HepG2 (cell line): ENCODE data around the gene RASD2. TPM values are rescaled to one million over a fixed set of nuclear protein-coding genes. Genes with fewer than 3 reads are reported as not detected.

ENCODE experiments used
- ATAC-seq: fragments of 200-7000 bp; cut with Tn5 transposase; 3 replicates; pipeline ENCODE4 v1.9.1; 2020; ENCODE audit warnings: mild to moderate bottlenecking, moderate library complexity
- BruUV-seq: library from RNA; stranded (reverse); fragments of 400-500 nt; replicated peaks from 2 replicates; lab custom pipeline; 2021; lab: Mats Ljungman, UMichigan
- CTCF ChIA-PET: fragments of 300-600 bp; formaldehyde crosslinking; extraction: SDS; loops from one replicate; lab custom pipeline; 2021; ENCODE audit warnings: low total read pairs, inconsistent platforms, low intra/inter-chr PET ratio; lab: Yijun Ruan, JAX
- POLR2A ChIA-PET: fragments of 350-600 bp; sonication (Branson Sonifier 250); formaldehyde crosslinking; loops from one replicate; lab custom pipeline; 2020; ENCODE audit warnings: antibody characterized with exemption, inconsistent platforms; lab: Yijun Ruan, JAX
- DNase-seq: peaks from one replicate; pipeline ENCODE4 v3.0.0-alpha.2; 2015; ENCODE audit warnings: low spot score
- FAIRE-seq: peaks from 3 replicates; lab custom pipeline; 2011; peaks lifted over from hg19 to GRCh38; lab: Jason Lieb, UNC
- H2AFZ ChIP-seq: one replicate; pipeline ENCODE4 v1.6.1; 2011; ENCODE audit warnings: low read length, inconsistent platforms
- H3K27ac ChIP-seq: fragments of 300-600 bp; 3 replicates; pipeline ENCODE4 v1.8.0; 2011; ENCODE audit warnings: mixed run types, mild to moderate bottlenecking, mixed read lengths, low read length, inconsistent platforms; ENCODE audit not compliant: insufficient read depth; ENCODE audit errors: extremely low read length
- H3K27me3 ChIP-seq, 2 experiments: fragments of 200-600 bp in 1 of 2; 2 replicates in 1 of 2; 3 replicates in 1 of 2; pipeline versions ENCODE4 v1.6.0 to v1.8.0; 2011; ENCODE audit warnings: low read length in 2 of 2, mild to moderate bottlenecking in 2 of 2, moderate library complexity in 2 of 2, inconsistent platforms in 1 of 2; ENCODE audit not compliant: insufficient read depth in 2 of 2, control insufficient read depth in 1 of 2
- H3K36me3 ChIP-seq, 2 experiments: fragments of 200-600 bp in 1 of 2; replicated peaks in 1 of 2; 2 replicates in 1 of 2; 3 replicates in 1 of 2; pipeline versions ENCODE4 v1.5.1 to v1.8.0; 2011; ENCODE audit warnings: low read length in 2 of 2, inconsistent platforms in 1 of 2; ENCODE audit not compliant: insufficient read depth in 2 of 2, control insufficient read depth in 1 of 2
- H3K4me1 ChIP-seq: 2 replicates; pipeline ENCODE4 v1.5.1; 2012; ENCODE audit warnings: low read length, inconsistent platforms; ENCODE audit not compliant: insufficient read depth
- H3K4me2 ChIP-seq: 2 replicates; pipeline ENCODE4 v1.6.0; 2011; ENCODE audit warnings: low read depth, low read length, inconsistent platforms
- H3K4me3 ChIP-seq, 3 experiments: fragments of 200-600 bp in 1 of 3; sonication (generic), shearing (Covaris generic) in 1 of 3; replicated peaks in 1 of 3; 2 replicates each; pipeline ENCODE4 v1.5.1; 2011 to 2016; ENCODE audit warnings: low read length in 3 of 3, inconsistent platforms in 2 of 3, low read depth in 2 of 3, mild to moderate bottlenecking in 2 of 3, control low read depth in 1 of 3, mixed read lengths in 1 of 3; ENCODE audit not compliant: insufficient read depth in 1 of 3
- H3K79me2 ChIP-seq: one replicate; pipeline ENCODE4 v1.6.1; 2011; ENCODE audit warnings: low read length, inconsistent platforms; ENCODE audit not compliant: insufficient read depth
- H3K9ac ChIP-seq: 2 replicates; pipeline ENCODE4 v1.6.0; 2011; ENCODE audit warnings: mild to moderate bottlenecking, low read depth, low read length, inconsistent platforms; ENCODE audit not compliant: insufficient read depth
- H3K9me3 ChIP-seq: 2 replicates; pipeline ENCODE4 v1.5.1; 2012; ENCODE audit warnings: mild to moderate bottlenecking, low read length
- H4K20me1 ChIP-seq: 2 replicates; pipeline ENCODE4 v1.6.0; 2011; ENCODE audit warnings: inconsistent platforms, mild to moderate bottlenecking, low read length, moderate library complexity; ENCODE audit not compliant: insufficient read depth
- NCOA5 ChIP-seq: sonication (generic); formaldehyde crosslinking; IDR thresholded peaks from 2 replicates; pipeline ENCODE4 v1.4.0; 2020; ENCODE audit warnings: missing genetic modification reagents
- U2AF2 ChIP-seq: fragments of 200-400 bp; formaldehyde crosslinking; IDR thresholded peaks from 2 replicates; pipeline ENCODE4 v1.6.1; 2017; ENCODE audit warnings: low read depth, mild to moderate bottlenecking, low read length
- ZMAT5 ChIP-seq: sonication (generic); formaldehyde crosslinking; IDR thresholded peaks from 2 replicates; pipeline ENCODE4 v1.5.0; 2020; ENCODE audit warnings: mild to moderate bottlenecking, low read depth, missing genetic modification reagents, borderline replicate concordance
- ZNF564 ChIP-seq: sonication (generic); formaldehyde crosslinking; IDR thresholded peaks from 2 replicates; pipeline ENCODE4 v1.8.1; 2023; ENCODE audit warnings: mild to moderate bottlenecking, missing genetic modification reagents
- ZNF670 ChIP-seq: sonication (generic); formaldehyde crosslinking; IDR thresholded peaks from 2 replicates; pipeline ENCODE4 v1.8.0; 2022; ENCODE audit warnings: mild to moderate bottlenecking, missing genetic modification reagents, borderline replicate concordance
- WGBS: methylation state at CpG from one replicate; pipeline ENCODE4 v1.1.6; 2017; ENCODE audit warnings: low lambda C conversion rate; 5-methylcytosine and 5-hydroxymethylcytosine counted together
- in situ Hi-C: cut with HindIII; loops from 2 replicates; pipeline ENCODE4 v1.10.0; 2017; ENCODE audit warnings: low pct_unique_long_range_greater_than_20kb; ENCODE audit not compliant: extremely low pct_ligation_motif_present
- intact Hi-C: fragments of 100-400 bp; cut with micrococcal nuclease; formaldehyde crosslinking; loops from one replicate; pipeline ENCODE4 v1.10.0; 2022; ENCODE audit not compliant: unreplicated experiment
- polyA plus RNA-seq, 8 experiments: library from polyadenylated mRNA; depleted of rRNA in 3 of 8; stranded (reverse) in 7 of 8; unstranded in 1 of 8; fragments of >200 nt; fragmentation: Illumina TruSeq in 4 of 8; extraction: Trizol in 4 of 8; gene quantifications; 2 replicates each; pipeline versions ENCODE4 v1.2.1 to v1.2.3, GENCODE V29; 2011 to 2016; ENCODE audit warnings: low read depth in 4 of 8, missing spikeins in 1 of 8, mixed read lengths in 1 of 8; ENCODE audit not compliant: insufficient read depth in 1 of 8
- total RNA-seq, 5 experiments: library from RNA; depleted of rRNA; stranded (reverse); fragments of >200 nt; fragmentation: Illumina TruSeq; extraction: Trizol; gene quantifications; 2 replicates each; pipeline ENCODE4 v1.2.3, GENCODE V29; 2016; ENCODE audit warnings: low read depth in 1 of 5

The RASD2 gene
- total and polyA plus RNA-seq, 2 of the 13 experiments (the other 11 are each of a cell fraction or from before 2014, with no cell fraction given): not detected

- no peak overlapping the region for H3K9ac ChIP-seq
- H3K36me3 ChIP-seq: no peaks in the 10 kb centered on the region
- no peaks in the 10 kb centered on the region for H3K4me1 ChIP-seq
- WGBS: 21% methylated on average over 9 of the region's 9 CpGs
- ChIA-PET CTCF (no interaction called here), POLR2A (no interaction called here)
- in situ Hi-C loops: no loop called here
- FAIRE-seq (no peak), DNase-seq (no peak), ATAC-seq (no peak)
- H3K9me3 ChIP-seq: no peaks in the 10 kb centered on the region
- H3K27ac ChIP-seq: no peak overlapping the region
- no peak overlapping the region for H3K4me2 ChIP-seq
- intact Hi-C loops: no loop called here
- peaks cover 0 to 54% of the 10 kb centered on the region in 2 experiments; a peak in 3 of 5 replicates for H3K27me3 ChIP-seq
- no peak overlapping the region for H3K4me3 ChIP-seq
- no peak for TF ChIP-seq ZNF670 (CRISPR knock-in tag)
- no peaks in the 10 kb centered on the region for H3K79me2 ChIP-seq
- no peaks in the 10 kb centered on the region for H4K20me1 ChIP-seq
- BruUV-seq: no TSS peak
- no peak overlapping the region for H2AFZ ChIP-seq
Observed at GRCh38 chr22:35519306-35520000, 21.2 kb upstream of the RASD2 start.

GRCh38 chr22:35521358-35522224 lies 19.0 kb upstream of the RASD2 start:
- H3K4me1 ChIP-seq: no peaks in the 10 kb centered on the region
- H2AFZ ChIP-seq: no peak overlapping the region
- H3K4me3 ChIP-seq: no peak overlapping the region
- CTCF ChIA-PET: no interaction called here
- H4K20me1 ChIP-seq: no peaks in the 10 kb centered on the region
- H3K9me3 ChIP-seq: no peaks in the 10 kb centered on the region
- no peak overlapping the region for H3K9ac ChIP-seq
- no peak overlapping the region for H3K27ac ChIP-seq
- no TSS peak for BruUV-seq
- WGBS: 26% methylated on average over 16 of the region's 16 CpGs
- FAIRE-seq (no peak), DNase-seq (no peak), ATAC-seq (no peak)
- no peaks in the 10 kb centered on the region for H3K79me2 ChIP-seq
- TF ChIP-seq ZNF564 (CRISPR knock-in tag) (no peak), U2AF2 (no peak), ZMAT5 (CRISPR knock-in tag) (no peak), NCOA5 (CRISPR knock-in tag) (no peak)
- no peak overlapping the region for H3K4me2 ChIP-seq
- peaks cover 0 to 53% of the 10 kb centered on the region in 2 experiments; a peak in 3 of 5 replicates for H3K27me3 ChIP-seq
- in situ Hi-C loops (no loop called here), intact Hi-C loops (no loop called here)
- no peaks in the 10 kb centered on the region for H3K36me3 ChIP-seq
- POLR2A ChIA-PET: no interaction called here
